ENCODE results near the gene KIAA0513.

KIAA0513 gene

DNA sequence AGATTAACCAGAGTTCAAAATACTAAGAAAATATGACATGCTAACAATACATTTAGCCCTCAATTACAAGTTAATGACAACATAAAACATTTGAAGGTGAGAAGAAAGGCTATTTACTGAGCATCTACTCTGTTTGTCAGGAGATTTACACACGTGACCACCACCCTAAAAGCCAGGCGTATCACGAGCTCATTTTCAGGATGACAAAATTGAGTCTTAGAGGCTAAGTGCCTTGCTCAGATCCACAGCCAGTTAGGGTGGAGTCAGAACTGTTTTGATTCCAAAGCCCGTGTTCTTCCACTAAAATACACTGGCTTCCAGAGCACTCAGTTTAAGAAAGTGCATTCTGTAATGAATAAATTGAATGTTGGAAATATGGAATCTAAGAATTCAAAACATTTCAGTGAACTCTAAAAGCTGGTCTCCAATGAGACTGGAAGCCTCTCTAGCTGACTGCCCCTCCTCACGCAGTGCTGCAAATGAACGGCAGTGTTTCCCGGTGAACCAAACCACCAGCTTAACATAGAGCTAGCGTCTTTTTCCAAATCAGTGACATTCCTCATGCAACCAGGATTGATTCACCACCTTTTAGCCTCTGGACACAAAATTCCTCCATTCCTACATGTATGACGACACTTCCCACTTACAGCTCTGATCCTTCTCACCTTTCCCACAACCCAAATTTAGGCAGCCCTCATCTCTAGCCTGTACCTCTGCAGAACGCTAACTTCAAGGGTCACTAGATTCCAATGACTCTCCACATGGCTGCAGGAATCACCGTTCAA lies 22.1 kb upstream of the KIAA0513 start:
- DNase-seq, result no peak

DNA sequence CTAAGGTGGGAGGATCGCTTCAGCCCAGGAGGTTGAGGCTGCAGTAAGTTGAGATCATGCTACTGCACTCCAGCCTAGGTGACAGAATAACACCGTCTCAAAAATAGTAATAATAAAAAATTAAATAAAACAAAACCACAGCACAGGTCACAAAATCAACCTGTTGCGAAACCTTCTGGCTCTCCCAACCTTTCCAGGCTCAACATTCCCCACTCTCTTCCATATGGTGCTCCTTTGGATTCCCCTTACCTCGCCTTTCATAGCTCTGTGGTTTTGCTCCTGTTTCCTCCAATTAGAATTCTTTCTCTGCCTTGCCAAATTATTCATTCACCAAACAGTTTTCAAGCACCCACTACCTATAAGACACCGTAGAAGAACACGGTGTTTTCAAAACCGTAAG lies 21.0 kb upstream of the KIAA0513 start:
- DNase-seq, result no peak

DNA sequence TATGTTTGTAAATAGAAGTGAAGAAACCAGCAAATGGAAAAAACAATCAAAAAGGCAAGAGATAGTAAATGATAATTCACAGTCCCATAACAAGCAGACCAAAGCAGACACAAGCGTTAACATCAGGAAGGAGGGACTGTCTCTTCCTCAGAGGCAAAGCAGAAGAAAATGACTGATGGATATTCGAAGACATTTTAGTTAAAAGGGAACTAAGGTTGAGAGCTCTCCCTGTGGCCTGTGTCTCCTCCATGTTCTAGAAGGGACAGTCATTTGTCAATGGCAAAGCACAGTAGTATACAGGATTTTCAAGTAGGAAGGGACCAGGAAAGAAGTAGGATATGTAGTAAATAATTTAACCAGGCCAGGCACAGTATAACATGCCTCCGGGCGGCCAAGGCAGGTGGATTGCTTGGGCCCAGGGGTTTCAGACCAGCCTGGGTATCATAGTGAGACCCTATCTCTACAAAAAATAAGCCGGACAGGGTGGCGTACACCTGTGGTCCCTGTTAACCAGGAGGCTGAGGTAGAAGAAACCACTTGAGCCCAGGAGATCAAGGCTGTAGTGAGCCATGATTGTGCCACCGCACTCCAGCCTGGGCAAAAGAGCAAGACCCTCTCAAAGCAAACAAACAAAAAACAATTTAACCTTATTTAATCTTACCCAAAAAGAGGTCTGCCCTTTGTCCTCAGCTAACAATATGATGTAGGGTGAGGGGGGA lies 19.9 kb upstream of the KIAA0513 start:
- no peak for DNase-seq

- no peak for DNase-seq
Observed at GRCh38 chr16:85008271-85008670, 19.3 kb upstream of the KIAA0513 start.

DNA sequence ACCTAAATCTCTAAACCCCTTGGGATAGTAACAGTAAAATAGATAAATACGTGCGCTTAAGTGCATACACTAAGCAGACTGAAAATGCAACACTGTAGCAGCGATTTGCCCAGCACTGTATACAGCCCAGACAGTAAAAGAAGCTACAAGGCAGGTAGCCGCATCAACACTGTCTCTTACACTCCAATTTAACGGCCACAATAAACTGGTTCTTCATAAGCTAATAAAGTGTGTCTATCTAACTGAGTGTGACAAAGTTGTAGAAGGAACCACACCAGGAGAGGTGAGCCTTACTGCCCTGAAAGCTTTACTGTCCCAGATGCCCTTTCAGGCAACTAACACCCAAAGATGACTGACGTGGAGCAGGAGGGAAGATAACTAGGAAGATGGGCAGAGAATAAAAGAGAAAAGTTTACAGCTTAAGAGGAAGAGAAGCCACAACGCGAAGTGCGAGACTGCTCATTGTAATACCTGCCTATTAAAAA lies 17.1 kb upstream of the KIAA0513 start:
- no peak for DNase-seq

DNA sequence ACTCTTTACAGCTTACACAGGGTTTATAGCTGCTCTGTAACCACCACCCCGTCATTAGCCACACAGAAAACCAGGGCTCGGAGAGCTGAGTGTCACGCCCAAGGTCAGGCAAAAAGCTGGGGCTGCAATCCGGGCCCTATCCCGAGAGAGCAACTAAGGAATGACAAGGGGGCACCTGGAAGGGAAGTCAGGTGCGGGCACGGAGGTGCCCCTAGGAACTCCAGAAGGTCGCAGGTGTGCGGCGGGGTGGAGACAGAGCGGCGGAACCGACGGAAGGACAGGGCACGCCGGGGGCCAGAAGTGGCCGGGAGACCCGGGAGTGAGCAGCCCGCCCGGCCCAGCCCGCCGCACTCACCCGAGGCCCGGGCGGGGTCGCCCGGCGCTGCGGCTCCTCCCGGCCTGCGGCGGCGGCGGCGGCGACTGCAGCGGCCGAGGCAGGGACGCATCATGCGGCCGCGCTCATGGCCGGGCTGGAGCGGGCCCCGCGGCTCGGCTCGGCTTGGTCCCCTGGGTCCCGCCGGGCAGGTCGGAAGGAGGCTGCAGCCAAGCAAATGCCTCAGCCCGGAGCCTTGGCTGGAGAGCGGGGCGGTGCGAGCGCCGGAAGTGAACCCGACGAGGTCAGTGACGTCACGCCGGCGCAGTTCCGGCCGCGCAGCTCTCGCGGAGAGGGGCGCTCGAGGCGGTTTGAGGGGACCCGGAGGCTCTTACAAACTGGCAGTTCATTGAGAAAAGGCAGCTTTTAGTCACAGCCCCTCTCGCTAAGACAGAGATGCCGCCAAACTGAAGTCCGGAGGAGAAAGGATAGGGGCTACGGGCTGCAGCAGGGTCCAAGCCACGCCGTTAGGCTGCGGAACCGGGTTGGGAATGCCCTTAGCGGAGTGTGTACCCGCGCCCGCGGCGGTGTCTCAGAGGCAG lies 16.4 kb upstream of the KIAA0513 start, which contains the start of gene ZDHHC7:
TSS of gene ZDHHC7 (minus strand) at position 605 of the 915 bp plus-strand sequence. CDS start 20,917 bp downstream, outside the sequence.
- DNase-seq, result peak; percentile 58 to 65

GRCh38 chr16:85011846-85012284 lies 15.7 kb upstream of the KIAA0513 start:
- no peak for DNase-seq

GRCh38 chr16:85014311-85014710 lies 13.3 kb upstream of the KIAA0513 start:
- DNase-seq, result no peak

- no peak for DNase-seq
Observed at GRCh38 chr16:85015481-85016187, 12.0 kb upstream of the KIAA0513 start.

DNA sequence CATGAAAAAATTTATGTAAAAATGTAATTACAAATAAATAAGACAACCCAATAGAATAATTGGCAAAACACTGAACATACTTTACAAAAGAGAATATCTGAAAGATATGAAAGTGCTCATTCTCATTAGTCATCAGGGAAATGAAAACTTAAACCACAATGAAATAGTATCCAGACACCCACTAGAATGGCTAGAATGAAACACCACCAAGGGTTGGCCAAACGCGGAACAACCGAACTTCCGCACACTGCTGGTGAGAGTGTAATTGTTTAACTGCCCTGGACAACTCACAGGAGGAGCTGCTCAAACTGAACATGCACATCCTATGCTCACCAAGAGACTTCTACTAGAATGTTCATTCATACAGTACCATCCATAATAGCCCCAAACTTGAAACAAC lies 10.4 kb upstream of the KIAA0513 start:
- peak; percentile 87 to 89 for DNase-seq

- no peak for DNase-seq
Observed at GRCh38 chr16:85017633-85018032, 10.0 kb upstream of the KIAA0513 start.

GRCh38 chr16:85018529-85019236 lies 8.9 kb upstream of the KIAA0513 start:
- no peak for DNase-seq

DNA sequence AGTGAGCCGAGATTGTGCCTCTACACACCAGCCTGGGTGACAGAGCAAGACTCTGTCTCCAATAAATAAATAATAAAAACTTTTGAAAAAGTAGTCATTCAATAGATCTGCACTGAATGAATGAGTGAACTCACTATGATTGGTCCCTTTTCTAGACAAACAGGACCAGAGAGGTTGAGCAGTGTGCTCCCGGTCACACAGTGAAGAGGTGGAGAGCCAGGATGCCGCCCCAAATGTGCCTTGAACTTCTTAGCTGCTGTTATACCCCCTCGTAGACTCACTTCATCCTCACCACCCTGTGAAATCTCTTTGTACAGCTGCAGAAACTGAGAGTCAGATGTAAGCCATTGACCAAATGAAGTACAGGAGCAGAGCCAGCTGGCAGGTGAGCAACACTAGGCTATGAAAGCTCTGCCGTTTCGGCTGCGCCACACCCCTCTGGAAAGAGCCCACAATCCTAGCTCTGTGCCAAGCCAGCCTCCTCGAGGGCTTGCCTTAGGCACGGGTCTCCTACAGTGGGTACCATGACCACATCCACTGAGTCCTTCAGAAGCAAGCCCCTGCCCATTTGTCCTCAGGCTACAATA lies 7.8 kb upstream of the KIAA0513 start:
- DNase-seq, result no peak

- peak; percentile 81 to 83 for DNase-seq
Observed at GRCh38 chr16:85025781-85026653, 1.6 kb upstream of the KIAA0513 start.

DNA sequence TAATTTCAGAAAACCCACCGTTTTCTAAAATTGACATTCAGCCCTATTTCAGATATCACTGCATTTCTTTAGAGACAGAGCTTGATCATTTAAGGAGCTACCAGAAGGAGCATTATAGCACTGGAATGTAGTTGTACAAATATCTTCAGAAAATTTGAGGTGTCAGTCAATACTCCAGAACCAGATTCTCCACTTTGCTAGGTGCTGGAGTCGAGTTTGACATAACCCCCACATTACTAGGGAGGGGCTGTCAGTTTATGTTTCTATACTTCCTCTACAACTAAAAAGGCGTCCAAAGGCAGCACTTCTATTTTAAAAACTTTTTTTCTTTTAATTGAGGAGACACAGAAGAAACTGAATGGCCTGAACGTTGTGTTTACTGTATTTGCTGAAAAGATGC lies 892 bp upstream of the KIAA0513 start:
- no peak for DNase-seq

DNA sequence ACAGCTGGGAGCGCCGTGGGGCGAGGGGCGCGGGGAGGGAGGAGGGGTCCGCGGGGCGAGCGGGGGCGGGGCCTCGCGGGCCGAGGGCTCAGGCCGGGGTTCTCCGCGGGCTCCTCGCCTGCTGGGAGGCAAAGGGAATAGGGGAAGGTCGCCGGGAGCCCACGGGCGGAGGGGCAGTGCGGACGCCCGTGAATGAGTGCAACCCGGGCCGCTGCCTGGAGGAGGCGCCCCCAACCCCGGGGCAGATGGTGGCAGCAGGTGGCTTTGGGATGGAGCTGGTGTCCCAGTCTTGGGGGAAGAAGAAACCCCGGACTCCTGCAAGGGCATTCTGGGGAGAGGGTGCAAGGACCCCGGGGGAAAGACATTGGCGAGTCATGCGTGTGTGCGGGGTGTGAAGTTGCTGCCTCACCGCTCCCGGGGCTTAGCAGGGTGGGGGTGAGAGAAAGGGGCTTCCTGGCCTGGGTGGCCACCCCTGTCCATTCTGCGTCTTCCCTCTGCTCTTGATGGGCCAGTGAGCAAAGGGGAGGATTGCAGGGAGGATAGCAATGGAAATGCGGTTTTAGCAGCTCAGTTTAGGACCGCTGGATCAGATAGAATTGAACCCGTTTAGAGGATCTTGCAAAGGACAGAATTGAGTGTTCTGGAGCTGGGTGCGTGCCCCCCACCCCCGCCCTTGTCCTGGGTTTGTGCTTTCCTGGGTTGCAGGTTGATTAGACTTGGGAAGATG lies 526 bp downstream of the KIAA0513 start:
- no peak for DNase-seq

- no peak for DNase-seq
Observed at GRCh38 chr16:85028685-85029407, 1.3 kb downstream of the KIAA0513 start.

DNA sequence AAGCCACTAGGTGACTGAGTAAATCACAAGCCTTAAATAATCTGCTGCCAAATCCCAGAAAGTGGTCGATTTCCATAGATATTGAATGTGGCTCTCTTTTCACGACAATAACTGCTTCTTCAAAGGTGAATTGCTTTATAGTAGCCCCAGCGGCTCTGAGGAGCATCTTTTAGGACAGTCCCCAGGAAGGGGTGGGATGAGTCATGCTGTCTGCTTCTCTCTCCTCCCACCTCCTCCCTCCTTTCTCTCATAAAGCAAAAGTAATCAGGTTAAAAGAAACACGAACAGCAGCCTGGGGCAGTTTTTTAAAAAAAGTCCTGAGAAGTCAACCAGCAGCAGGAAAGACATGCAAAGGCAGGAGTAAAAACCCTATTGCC lies 1.8 kb downstream of the KIAA0513 start:
- peak; percentile 5 to 6 for DNase-seq

GRCh38 chr16:85029981-85030401 lies 2.4 kb downstream of the KIAA0513 start:
- DNase-seq, result no peak

All from AML-193 (cell line).